ENCODE measurements around the gene SNAP23.

The SNAP23 gene

DNA sequence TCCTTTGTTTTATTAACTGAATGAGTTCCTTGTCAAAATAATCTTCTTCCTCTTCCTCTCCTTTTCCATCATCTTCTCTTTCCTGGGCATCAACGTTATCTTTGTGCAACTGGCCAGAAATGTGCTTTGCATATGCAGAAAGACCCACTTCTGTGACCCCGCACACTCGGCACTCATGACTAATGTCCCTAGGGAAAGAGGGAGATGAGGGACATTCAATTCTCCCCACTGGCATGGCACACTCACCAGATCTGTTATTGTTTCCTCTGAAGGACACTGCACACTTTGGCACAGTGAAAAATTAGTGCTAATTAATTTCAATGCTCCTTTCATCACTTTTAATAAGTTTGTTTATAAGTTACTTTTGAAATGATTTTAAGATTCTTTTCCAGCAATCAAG, 38.5 kb upstream of the SNAP23 start:
- peak overlapping the region; percentile 33 for H3K4me3 ChIP-seq (ENCODE audit: low read length)
- TF ChIP-seq CTCF (IDR thresholded peaks at IDR 0.05; ENCODE audit: low read depth, low read length, poor library complexity, severe bottlenecking) = no peak
- no peak for TF ChIP-seq EZH2phosphoT487 (IDR thresholded peaks at IDR 0.05; ENCODE audit: borderline replicate concordance, low read length)
- H3K9me3 ChIP-seq (ENCODE audit: control insufficient read depth, insufficient read depth, low read length) = no peaks in the 10 kb centered on the region
- H3K36me3 ChIP-seq (ENCODE audit: control insufficient read depth, low read length) = peaks cover 16% of the 10 kb centered on the region
- H3K9me2 ChIP-seq (replicated peaks; ENCODE audit: control insufficient read depth, low read length) = no peaks in the 10 kb centered on the region
- H3K4me2 ChIP-seq (ENCODE audit: low read length) = peak overlapping the region; percentile 69
- H3K27me3 ChIP-seq (ENCODE audit: control insufficient read depth, low read length) = no peaks in the 10 kb centered on the region
- no peaks in the 10 kb centered on the region for H4K20me1 ChIP-seq (ENCODE audit: control insufficient read depth, insufficient read depth, low read depth, low read length)
- H3K27ac ChIP-seq (ENCODE audit: low read depth, low read length) = peak overlapping the region; percentile 79
- H3K79me2 ChIP-seq (ENCODE audit: control insufficient read depth, low read length) = peaks cover 20% of the 10 kb centered on the region
- H3K4me1 ChIP-seq (ENCODE audit: control insufficient read depth, low read length) = peaks cover 57% of the 10 kb centered on the region
- peaks cover 9% of the 10 kb centered on the region; the same call in 1 of the 2 replicates for H3F3A ChIP-seq (ENCODE audit: control insufficient read depth, insufficient read depth)

- peak overlapping the region; percentile 33 for H3K4me3 ChIP-seq (ENCODE audit: low read length)
- peaks cover 10% of the 10 kb centered on the region; the same call in 1 of the 2 replicates for H3F3A ChIP-seq (ENCODE audit: control insufficient read depth, insufficient read depth)
- no peaks in the 10 kb centered on the region for H3K9me3 ChIP-seq (ENCODE audit: control insufficient read depth, insufficient read depth, low read length)
- no peaks in the 10 kb centered on the region for H3K27me3 ChIP-seq (ENCODE audit: control insufficient read depth, low read length)
- peaks cover 16% of the 10 kb centered on the region for H3K36me3 ChIP-seq (ENCODE audit: control insufficient read depth, low read length)
- TF ChIP-seq CTCF (IDR thresholded peaks at IDR 0.05; ENCODE audit: low read depth, low read length, poor library complexity, severe bottlenecking) (no peak), EZH2phosphoT487 (IDR thresholded peaks at IDR 0.05; ENCODE audit: borderline replicate concordance, low read length) (no peak)
- no peaks in the 10 kb centered on the region for H3K9me2 ChIP-seq (replicated peaks; ENCODE audit: control insufficient read depth, low read length)
- peaks cover 57% of the 10 kb centered on the region for H3K4me1 ChIP-seq (ENCODE audit: control insufficient read depth, low read length)
- H4K20me1 ChIP-seq (ENCODE audit: control insufficient read depth, insufficient read depth, low read depth, low read length) = no peaks in the 10 kb centered on the region
- peaks cover 20% of the 10 kb centered on the region for H3K79me2 ChIP-seq (ENCODE audit: control insufficient read depth, low read length)
- H3K4me2 ChIP-seq (ENCODE audit: low read length) = peak overlapping the region; percentile 69
- peak overlapping the region; percentile 79 for H3K27ac ChIP-seq (ENCODE audit: low read depth, low read length)
Observed at GRCh38 chr15:42457445-42458442, 37.7 kb upstream of the SNAP23 start.

DNA sequence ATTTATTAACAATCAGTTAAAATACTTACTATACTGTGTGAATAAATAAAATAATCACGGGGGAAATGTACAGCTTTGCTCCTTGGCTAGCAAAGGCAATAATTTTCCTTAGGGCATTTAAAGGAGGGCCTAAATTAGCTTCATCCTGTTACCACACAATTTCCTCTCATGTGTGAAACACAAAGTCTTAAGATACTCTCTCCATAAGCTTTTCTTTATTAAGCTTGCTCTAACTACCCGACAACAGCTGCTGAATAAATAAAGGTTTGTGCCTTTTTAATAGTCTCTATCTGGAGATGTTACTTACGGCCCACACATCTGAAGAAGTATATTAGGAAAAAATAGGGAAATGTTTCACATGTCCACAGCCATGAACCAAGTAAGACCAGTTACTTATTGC, 34.2 kb upstream of the SNAP23 start:
- H3F3A ChIP-seq (ENCODE audit: control insufficient read depth, insufficient read depth) = peaks cover 10% of the 10 kb centered on the region; the same call in 1 of the 2 replicates
- no peaks in the 10 kb centered on the region for H4K20me1 ChIP-seq (ENCODE audit: control insufficient read depth, insufficient read depth, low read depth, low read length)
- no peaks in the 10 kb centered on the region for H3K9me3 ChIP-seq (ENCODE audit: control insufficient read depth, insufficient read depth, low read length)
- H3K27ac ChIP-seq (ENCODE audit: low read depth, low read length) = no peak overlapping the region
- H3K36me3 ChIP-seq (ENCODE audit: control insufficient read depth, low read length) = peaks cover 39% of the 10 kb centered on the region
- no peak overlapping the region for H3K4me3 ChIP-seq (ENCODE audit: low read length)
- H3K9me2 ChIP-seq (replicated peaks; ENCODE audit: control insufficient read depth, low read length) = no peaks in the 10 kb centered on the region
- peaks cover 39% of the 10 kb centered on the region for H3K4me1 ChIP-seq (ENCODE audit: control insufficient read depth, low read length)
- no peaks in the 10 kb centered on the region for H3K27me3 ChIP-seq (ENCODE audit: control insufficient read depth, low read length)
- TF ChIP-seq EZH2phosphoT487 (IDR thresholded peaks at IDR 0.05; ENCODE audit: borderline replicate concordance, low read length) (no peak), CTCF (IDR thresholded peaks at IDR 0.05; ENCODE audit: low read depth, low read length, poor library complexity, severe bottlenecking) (no peak)
- H3K79me2 ChIP-seq (ENCODE audit: control insufficient read depth, low read length) = peaks cover 20% of the 10 kb centered on the region
- H3K4me2 ChIP-seq (ENCODE audit: low read length) = no peak overlapping the region
